Measurements from ENCODE around the gene LRPAP1. TPM values are rescaled to one million over a fixed set of nuclear protein-coding genes. Genes with fewer than 3 reads are reported as not detected.
A peak's percentile ranks its signal among the peaks of the same experiment; 100 is the strongest.

LRPAP1 gene
- total and polyA plus RNA-seq, 10 donors = 28.1 to 131 (median 112) TPM

GRCh38 chr4:3485011-3485791 is 47.0 kb downstream of the LRPAP1 start:
- intact Hi-C loops (cut with DNase I; ENCODE audit: low total_unique reads) = no loop called here
- no peaks in the 10 kb centered on the region for H3K9me3 ChIP-seq
- H3K4me3 ChIP-seq = peak overlapping the region in 7 of 8 donors; percentile 5 to 61 (median 15)
- peak; percentile 92 for DNase-seq
- 13 to 47% (median 15%) methylated on average over 14 to 36 of the region's 36 CpGs for WGBS, 5 donors
- H3K27ac ChIP-seq = peak overlapping the region in 5 of 8 donors; percentile 20 to 80 (median 61)
- H3K36me3 ChIP-seq = no peaks in the 10 kb centered on the region
- TF ChIP-seq CTCF (IDR thresholded peaks at IDR 0.05 in 8 of 11, conservative IDR thresholded peaks at IDR 0.05 in 3 of 11) (no peak), POLR2AphosphoS5 (IDR thresholded peaks at IDR 0.05) (peak in 2 of 3 donors; percentile 24 to 51), POLR2A (IDR thresholded peaks at IDR 0.05) (no peak)
- peaks cover 0 to 68% (median 40%) of the 10 kb centered on the region in 6 donors for H3K4me1 ChIP-seq
- peaks cover 0 to 89% (median 27%) of the 10 kb centered on the region in 7 donors for H3K27me3 ChIP-seq (replicated peaks in 1 of 7)

GRCh38 chr4:3484057-3484973 is 47.9 kb downstream of the LRPAP1 start:
- peak; percentile 91 for DNase-seq
- intact Hi-C loops (cut with DNase I; ENCODE audit: low total_unique reads) = no loop called here
- TF ChIP-seq POLR2AphosphoS5 (IDR thresholded peaks at IDR 0.05) = peak in 2 of 3 donors; percentile 56 to 59
- TF ChIP-seq POLR2A (IDR thresholded peaks at IDR 0.05) = no peak
- no peak for TF ChIP-seq CTCF (IDR thresholded peaks at IDR 0.05 in 8 of 11, conservative IDR thresholded peaks at IDR 0.05 in 3 of 11)
- Histone ChIP-seq H3K27me3 (replicated peaks in 1 of 7) (peaks cover 0 to 92% (median 27%) of the 10 kb centered on the region in 7 donors), H3K4me3 (peak overlapping the region in 7 of 8 donors; percentile 14 to 61 (median 15)), H3K9me3 (no peaks in the 10 kb centered on the region), H3K27ac (peak overlapping the region in 4 of 8 donors; percentile 48 to 80 (median 67)), H3K36me3 (no peaks in the 10 kb centered on the region), H3K4me1 (peaks cover 0 to 67% (median 41%) of the 10 kb centered on the region in 6 donors)
- WGBS, 5 donors = 47 to 75% (median 57%) methylated on average over 14 to 45 of the region's 45 CpGs

GRCh38 chr4:3483471-3483921 is 48.7 kb downstream of the LRPAP1 start:
- Histone ChIP-seq H3K27me3 (replicated peaks in 1 of 7) (peaks cover 0 to 92% (median 27%) of the 10 kb centered on the region in 7 donors), H3K4me3 (peak overlapping the region in 1 of 8 donors; percentile 61), H3K4me1 (peaks cover 0 to 58% (median 41%) of the 10 kb centered on the region in 6 donors), H3K9me3 (no peaks in the 10 kb centered on the region), H3K27ac (peak overlapping the region in 1 of 8 donors; percentile 80), H3K36me3 (no peaks in the 10 kb centered on the region)
- TF ChIP-seq CTCF (IDR thresholded peaks at IDR 0.05 in 8 of 11, conservative IDR thresholded peaks at IDR 0.05 in 3 of 11) (no peak), POLR2AphosphoS5 (IDR thresholded peaks at IDR 0.05) (no peak), POLR2A (IDR thresholded peaks at IDR 0.05) (no peak)
- 57 to 68% (median 62%) methylated on average over 15 to 23 of the region's 23 CpGs for WGBS, 5 donors
- intact Hi-C loops (cut with DNase I; ENCODE audit: low total_unique reads) = no loop called here
- DNase-seq = no peak

All from spleen (tissue), 11 donors.